SK-N-MC (cell line): ENCODE measurements around the gene TNF.

Experiments used
- EZH2 ChIP-seq: fragments of 200-600 bp; sonication (generic); IDR thresholded peaks from one replicate; pipeline ENCODE4 v1.6.1; 2017; ENCODE audit warnings: antibody characterized with exemption
- FOXP2 ChIP-seq: optimal IDR thresholded peaks from 2 replicates; pipeline ENCODE3; 2011; ENCODE audit warnings: mild to moderate bottlenecking, moderate library complexity; ENCODE audit not compliant: insufficient read depth; ENCODE audit errors: extremely low read length, control extremely low read depth
- POLR2AphosphoS5 ChIP-seq: IDR thresholded peaks from 2 replicates; pipeline ENCODE4 v1.6.1; 2012; ENCODE audit warnings: mild to moderate bottlenecking, low read depth, low read length, borderline replicate concordance

GRCh38 chr6:31581434-31582229 lies 6.3 kb downstream of the TNF start:
- TF ChIP-seq POLR2AphosphoS5 = no peak
- no peak for TF ChIP-seq EZH2
- no peak for TF ChIP-seq FOXP2
